G401 (cell line): ENCODE measurements around the gene KATNBL1. TPM values are rescaled to one million over a fixed set of nuclear protein-coding genes. Genes with fewer than 3 reads are reported as not detected.

Experiments
- DNase-seq: peaks from one replicate; pipeline ENCODE4 v3.0.0-alpha.2; 2015; ENCODE audit warnings: low spot score
- in situ Hi-C: cut with HindIII; loops from 2 replicates; pipeline ENCODE4 v1.10.0; 2016; ENCODE audit warnings: low sequenced_read_pairs, mixed read lengths
- total RNA-seq: library from RNA; depleted of rRNA; stranded (reverse); fragments of >200 nt; shearing (Covaris generic); gene quantifications from 2 replicates; pipeline ENCODE4 v1.2.3, GENCODE V29; 2014; rRNA removed

The KATNBL1 gene, protein sequence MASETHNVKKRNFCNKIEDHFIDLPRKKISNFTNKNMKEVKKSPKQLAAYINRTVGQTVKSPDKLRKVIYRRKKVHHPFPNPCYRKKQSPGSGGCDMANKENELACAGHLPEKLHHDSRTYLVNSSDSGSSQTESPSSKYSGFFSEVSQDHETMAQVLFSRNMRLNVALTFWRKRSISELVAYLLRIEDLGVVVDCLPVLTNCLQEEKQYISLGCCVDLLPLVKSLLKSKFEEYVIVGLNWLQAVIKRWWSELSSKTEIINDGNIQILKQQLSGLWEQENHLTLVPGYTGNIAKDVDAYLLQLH
- 60.6 and 75.6 TPM in 2 replicates for total RNA-seq

DNA sequence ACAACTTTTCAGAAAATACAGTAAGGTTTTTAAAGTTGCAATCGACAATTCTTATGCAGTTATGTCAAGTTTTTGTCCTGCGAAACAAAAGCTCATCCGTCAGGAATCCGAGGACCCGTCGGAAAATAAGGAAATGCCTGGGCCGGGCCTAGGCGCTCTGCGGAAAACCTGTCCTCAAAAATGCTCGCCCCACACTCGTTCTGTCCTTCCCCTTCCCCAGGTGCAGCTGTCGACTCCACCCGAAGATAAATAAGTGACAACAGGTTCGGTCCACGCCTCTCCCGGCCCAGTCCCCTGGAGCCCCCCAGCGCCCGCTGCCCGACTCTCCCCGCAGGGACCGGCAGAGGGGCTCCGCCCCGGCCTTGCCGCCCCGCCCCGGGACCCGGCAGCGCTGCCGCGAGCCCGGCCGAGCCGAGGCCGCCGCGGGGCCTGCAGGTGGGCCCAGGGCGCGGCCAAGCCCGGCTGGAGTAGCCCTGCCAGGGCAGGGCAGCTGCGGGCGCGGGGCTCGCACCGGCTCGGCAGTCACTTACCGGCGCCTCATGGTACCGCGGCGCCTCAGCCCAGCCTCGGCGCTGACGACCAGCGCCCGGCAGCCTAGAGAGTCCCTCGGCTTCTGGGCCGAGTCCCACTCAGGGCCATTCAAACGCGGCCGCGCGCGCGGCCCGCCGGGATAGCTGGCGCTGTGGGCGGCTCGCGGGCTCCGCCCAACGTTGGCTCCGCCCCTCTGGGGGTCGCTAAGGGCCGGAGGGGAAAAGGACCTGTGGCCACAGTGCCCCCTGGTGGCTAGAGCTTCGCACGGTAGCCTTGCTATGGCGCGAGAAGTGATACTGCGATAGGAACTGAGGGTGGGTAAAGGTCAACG lies at the start of gene KATNBL1:
KATNBL1 (minus strand) TSS at position 676 of the 862 bp plus-strand sequence. CDS start 46,420 bp downstream, outside the sequence.
- DNase-seq: peak; percentile 94
- in situ Hi-C loops: no loop called here

GRCh38 chr15:34259566-34259965 lies 49.7 kb upstream of the KATNBL1 start:
- in situ Hi-C loops: no loop called here
- DNase-seq: no peak

GRCh38 chr15:34258151-34258550 lies 48.3 kb upstream of the KATNBL1 start:
- in situ Hi-C loops: no loop called here
- no peak for DNase-seq

DNA sequence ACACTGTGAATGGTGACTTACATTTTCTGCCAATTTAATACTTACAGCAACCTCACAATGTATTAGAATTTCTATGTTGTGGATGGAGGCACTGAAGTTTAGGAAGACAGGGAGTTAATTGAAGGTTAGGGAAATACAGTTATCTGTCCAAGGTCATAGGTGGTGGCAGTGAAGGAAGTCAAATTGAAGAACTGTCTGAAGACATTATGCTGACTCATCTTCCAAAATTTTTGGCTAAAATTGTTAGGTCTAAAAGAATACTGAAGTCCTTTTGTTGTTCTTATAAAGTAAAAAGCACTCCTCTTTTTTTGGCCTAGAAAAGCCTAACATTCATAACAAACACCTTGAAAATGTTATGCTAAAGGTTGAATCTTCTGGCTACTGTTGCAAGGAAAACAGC lies 42.6 kb upstream of the KATNBL1 start:
- DNase-seq: no peak
- in situ Hi-C loops: no loop called here

DNA sequence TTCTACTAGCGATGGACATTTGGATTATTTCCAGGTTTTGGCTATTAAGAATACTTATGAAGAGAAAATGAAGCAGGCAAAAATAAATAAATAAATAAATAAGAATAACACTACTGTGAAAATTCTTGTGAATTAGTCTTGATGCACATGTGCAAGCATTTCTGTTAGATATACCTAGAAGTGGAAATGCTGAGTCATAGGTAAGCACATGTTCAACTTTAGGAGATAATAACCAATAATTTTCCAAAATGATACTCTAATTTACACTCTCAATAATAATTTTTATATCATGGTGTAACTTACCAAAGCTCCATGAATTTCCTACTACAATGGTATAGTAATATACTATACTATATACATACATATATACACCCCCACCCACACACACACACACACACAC lies 38.3 kb upstream of the KATNBL1 start:
- in situ Hi-C loops: no loop called here
- DNase-seq: no peak

DNA sequence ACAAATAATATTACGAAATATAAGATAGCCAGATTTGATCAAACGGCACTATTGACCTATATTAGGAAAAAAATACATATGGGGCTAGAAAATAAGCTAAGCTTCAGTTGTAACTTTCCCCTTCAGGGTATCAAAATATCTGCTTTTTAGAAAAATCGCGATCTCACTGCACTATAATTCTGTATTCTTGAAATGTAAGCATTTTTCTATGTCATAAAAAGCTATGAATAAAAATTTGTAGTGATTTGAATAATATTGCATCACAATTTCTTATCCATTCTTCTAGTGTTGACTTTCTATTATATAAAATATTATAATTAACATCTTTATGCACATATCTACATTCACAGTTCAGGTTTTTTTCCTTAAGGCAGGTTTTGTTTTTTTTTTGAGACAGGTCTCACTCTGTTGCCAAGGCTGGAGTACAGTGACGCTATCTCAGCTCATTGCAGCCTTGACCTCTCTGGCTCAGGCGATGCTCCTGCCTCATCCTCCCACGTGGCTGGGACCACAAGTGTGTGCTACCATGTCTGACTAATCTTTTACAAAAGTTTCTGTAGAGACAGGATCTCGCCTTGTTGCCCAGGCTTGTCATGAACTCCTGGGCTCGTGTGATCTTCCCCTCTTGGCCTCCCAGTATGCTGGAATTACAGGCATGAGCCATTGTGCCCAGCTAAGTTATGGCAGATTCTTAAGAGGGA lies 36.5 kb upstream of the KATNBL1 start:
- in situ Hi-C loops: no loop called here
- no peak for DNase-seq

DNA sequence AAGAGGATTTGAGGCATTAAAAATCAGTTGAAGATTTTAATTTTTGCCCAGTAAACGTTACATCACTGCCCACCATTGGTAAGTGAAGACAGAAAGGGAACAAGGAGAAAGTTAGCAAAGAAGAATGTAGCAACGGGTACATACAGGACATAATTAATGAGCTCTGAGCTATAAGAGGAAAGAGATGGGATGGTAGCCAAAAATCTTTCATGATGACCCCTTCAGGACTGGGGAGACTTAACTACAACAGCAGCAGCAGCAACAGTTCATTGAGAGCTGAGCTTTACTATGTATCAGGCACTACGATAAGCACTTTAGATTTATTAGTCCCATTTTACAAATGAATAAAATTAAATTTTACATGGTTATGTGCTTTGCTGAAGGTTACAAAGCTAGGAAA lies 33.3 kb upstream of the KATNBL1 start:
- DNase-seq: no peak
- in situ Hi-C loops: no loop called here

DNA sequence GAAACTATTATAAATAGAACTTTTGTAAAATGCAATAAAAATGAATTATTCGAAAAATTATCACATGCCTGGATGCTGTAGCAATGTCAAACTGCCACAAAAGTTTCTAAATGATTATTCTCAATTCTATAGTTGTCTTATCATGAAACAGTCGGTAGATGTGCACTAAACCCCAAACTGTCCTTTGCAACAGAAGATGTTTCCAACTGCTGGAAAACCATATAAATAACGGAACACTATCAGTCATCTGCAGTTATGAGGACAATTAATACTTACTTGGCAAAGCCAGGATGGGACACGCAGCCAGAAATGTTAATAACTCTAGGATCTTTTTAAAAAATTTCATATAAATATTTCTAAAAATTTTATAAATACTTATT lies 32.4 kb upstream of the KATNBL1 start:
- no peak for DNase-seq
- in situ Hi-C loops: no loop called here

GRCh38 chr15:34241376-34242330 lies 31.8 kb upstream of the KATNBL1 start:
- in situ Hi-C loops: no loop called here

GRCh38 chr15:34240537-34240936 lies 30.6 kb upstream of the KATNBL1 start:
- in situ Hi-C loops: no loop called here
- no peak for DNase-seq

More at GRCh38 chr15:34241376-34242330, 31.8 kb upstream of the KATNBL1 start:
- DNase-seq: peak; percentile 30

- DNase-seq: no peak
- in situ Hi-C loops: no loop called here
These were observed 29.4 kb upstream of the KATNBL1 start for GRCh38 chr15:34239151-34239808.

GRCh38 chr15:34233614-34234013 lies 23.7 kb upstream of the KATNBL1 start:
- in situ Hi-C loops: no loop called here
- no peak for DNase-seq

GRCh38 chr15:34223904-34224596 lies 14.2 kb upstream of the KATNBL1 start:
- peak; percentile 34 for DNase-seq
- in situ Hi-C loops: no loop called here

GRCh38 chr15:34217587-34218225 lies 7.8 kb upstream of the KATNBL1 start:
- DNase-seq: no peak
- in situ Hi-C loops: no loop called here

- no peak for DNase-seq
- in situ Hi-C loops: no loop called here
These were observed 6.8 kb upstream of the KATNBL1 start for GRCh38 chr15:34216527-34217270.

DNA sequence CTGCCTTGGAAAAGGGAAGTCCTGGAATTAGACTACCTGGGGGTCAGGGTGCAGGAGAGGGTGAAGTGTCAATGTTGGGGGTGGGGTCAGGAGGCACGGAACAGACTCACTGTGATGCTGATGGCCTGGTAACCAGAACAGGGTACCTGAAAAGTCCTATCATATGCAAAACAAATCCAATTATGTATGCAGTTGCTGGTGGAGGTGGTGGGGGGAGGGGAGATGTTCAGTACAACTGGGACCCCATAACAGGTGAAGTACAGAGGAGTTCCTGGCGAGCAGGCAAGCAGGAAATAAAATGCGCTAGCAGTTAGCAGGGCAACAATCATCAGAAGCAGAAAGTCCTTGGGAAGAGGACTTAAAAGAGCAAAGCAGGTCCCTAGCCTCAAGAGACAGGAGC lies 4.2 kb upstream of the KATNBL1 start:
- no peak for DNase-seq
- in situ Hi-C loops: no loop called here

- no peak for DNase-seq
- in situ Hi-C loops: no loop called here
These were observed 3.8 kb upstream of the KATNBL1 start for GRCh38 chr15:34213690-34214089.
